ENCODE results near the gene LTBP1. TPM values are rescaled to one million over a fixed set of nuclear protein-coding genes. Genes with fewer than 3 reads are reported as not detected.
A peak's percentile ranks its signal among the peaks of the same experiment; 100 is the strongest.
"Not testable (repeated sequence)": the region's sequence is repeated elsewhere in the genome, so short reads cannot be mapped to it uniquely, and the experiment has no call there.

The LTBP1 gene
- polyA plus RNA-seq, 2 donors: 4.3 to 13.9 TPM

DNA sequence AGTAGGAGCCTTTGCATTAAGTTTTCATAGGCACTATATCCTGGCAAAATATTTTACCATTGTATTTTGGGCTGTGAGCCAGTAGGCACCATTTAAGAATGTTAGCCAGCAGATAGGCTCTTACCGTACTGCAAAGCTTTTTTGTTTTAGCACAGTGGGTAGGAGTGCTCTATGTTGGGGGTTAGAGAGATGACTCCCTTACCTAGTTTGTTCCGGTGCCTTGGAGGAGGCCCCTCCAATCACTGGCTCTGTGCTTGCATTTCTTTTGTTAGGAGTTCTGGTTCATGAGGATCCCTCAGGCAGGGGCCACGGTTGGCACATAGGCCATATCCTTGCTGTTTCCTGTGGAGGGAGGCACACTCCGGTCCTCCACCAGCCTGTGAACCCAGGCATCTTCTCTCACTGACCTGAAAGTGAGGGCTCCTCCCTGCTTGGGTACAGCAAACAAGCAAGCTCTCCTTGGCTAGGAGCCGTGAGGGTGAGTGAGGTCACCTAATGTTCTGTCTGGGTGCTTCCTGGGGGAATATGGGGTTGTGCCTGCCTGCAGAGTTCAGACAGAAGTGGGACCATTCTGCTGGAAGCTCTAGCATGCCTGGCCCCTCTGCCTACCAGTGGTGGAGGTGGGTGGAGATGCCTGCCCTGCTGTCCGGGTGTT, 29.8 kb downstream of the LTBP1 start:
- no peaks in the 10 kb centered on the region for H3K36me3 ChIP-seq (ENCODE audit: control insufficient read depth in 2 of 2, insufficient read depth in 2 of 2, low read length in 1 of 2)
- H3K27me3 ChIP-seq (ENCODE audit: control insufficient read depth in 1 of 2, insufficient read depth in 2 of 2, low read length in 2 of 2): no peaks in the 10 kb centered on the region
- H3K9me3 ChIP-seq (ENCODE audit: control insufficient read depth in 2 of 2, insufficient read depth in 1 of 2, low read depth in 1 of 2, low read length in 1 of 2): no peaks in the 10 kb centered on the region
- peaks cover 0 to 5% of the 10 kb centered on the region in 2 donors for H3K4me1 ChIP-seq (ENCODE audit: control insufficient read depth in 2 of 2, insufficient read depth in 2 of 2, low read length in 1 of 2)
- WGBS, 2 donors: 56 to 65% methylated on average over 6 of the region's 6 CpGs
- H3K27ac ChIP-seq (ENCODE audit: low read depth in 2 of 2, low read length in 1 of 2): peak overlapping the region in 1 of 2 donors; percentile 66
- no peak overlapping the region for H3K4me3 ChIP-seq (ENCODE audit: low read depth in 1 of 2, low read length in 2 of 2)

- H3K4me3 ChIP-seq (ENCODE audit: low read depth in 1 of 2, low read length in 2 of 2): no peak overlapping the region
- WGBS, 2 donors: 33 to 37% methylated on average over 6 of the region's 6 CpGs
- no peaks in the 10 kb centered on the region for H3K9me3 ChIP-seq (ENCODE audit: control insufficient read depth in 2 of 2, insufficient read depth in 1 of 2, low read depth in 1 of 2, low read length in 1 of 2)
- peak overlapping the region in 1 of 2 donors; percentile 66 for H3K27ac ChIP-seq (ENCODE audit: low read depth in 2 of 2, low read length in 1 of 2)
- H3K27me3 ChIP-seq (ENCODE audit: control insufficient read depth in 1 of 2, insufficient read depth in 2 of 2, low read length in 2 of 2): no peaks in the 10 kb centered on the region
- H3K36me3 ChIP-seq (ENCODE audit: control insufficient read depth in 2 of 2, insufficient read depth in 2 of 2, low read length in 1 of 2): no peaks in the 10 kb centered on the region
- peaks cover 0 to 5% of the 10 kb centered on the region in 2 donors for H3K4me1 ChIP-seq (ENCODE audit: control insufficient read depth in 2 of 2, insufficient read depth in 2 of 2, low read length in 1 of 2)
These were observed 30.5 kb downstream of the LTBP1 start for GRCh38 chr2:32977228-32977758.

- H3K4me3 ChIP-seq (ENCODE audit: low read depth in 1 of 2, low read length in 2 of 2): no peak overlapping the region
- no peaks in the 10 kb centered on the region for H3K9me3 ChIP-seq (ENCODE audit: control insufficient read depth in 2 of 2, insufficient read depth in 1 of 2, low read depth in 1 of 2, low read length in 1 of 2)
- H3K27ac ChIP-seq (ENCODE audit: low read depth in 2 of 2, low read length in 1 of 2): no peak overlapping the region
- peaks cover 0 to 5% of the 10 kb centered on the region in 2 donors for H3K4me1 ChIP-seq (ENCODE audit: control insufficient read depth in 2 of 2, insufficient read depth in 2 of 2, low read length in 1 of 2)
- no peaks in the 10 kb centered on the region for H3K27me3 ChIP-seq (ENCODE audit: control insufficient read depth in 1 of 2, insufficient read depth in 2 of 2, low read length in 2 of 2)
- 86 to 87% methylated on average over 4 of the region's 4 CpGs for WGBS, 2 donors
- H3K36me3 ChIP-seq (ENCODE audit: control insufficient read depth in 2 of 2, insufficient read depth in 2 of 2, low read length in 1 of 2): no peaks in the 10 kb centered on the region
These were observed 34.9 kb downstream of the LTBP1 start for GRCh38 chr2:32981612-32982011.

GRCh38 chr2:32983193-32983924, 36.6 kb downstream of the LTBP1 start:
- H3K4me1 ChIP-seq (ENCODE audit: control insufficient read depth in 2 of 2, insufficient read depth in 2 of 2, low read length in 1 of 2); H3K4me3 ChIP-seq (ENCODE audit: low read depth in 1 of 2, low read length in 2 of 2); H3K36me3 ChIP-seq (ENCODE audit: control insufficient read depth in 2 of 2, insufficient read depth in 2 of 2, low read length in 1 of 2); H3K27me3 ChIP-seq (ENCODE audit: control insufficient read depth in 1 of 2, insufficient read depth in 2 of 2, low read length in 2 of 2); H3K9me3 ChIP-seq (ENCODE audit: control insufficient read depth in 2 of 2, insufficient read depth in 1 of 2, low read depth in 1 of 2, low read length in 1 of 2); H3K27ac ChIP-seq (ENCODE audit: low read depth in 2 of 2, low read length in 1 of 2): not testable (repeated sequence)
- WGBS, 2 donors: 83 to 85% methylated on average over 5 of the region's 5 CpGs

- H3K27ac ChIP-seq (ENCODE audit: low read depth in 2 of 2, low read length in 1 of 2): no peak overlapping the region
- H3K4me1 ChIP-seq (ENCODE audit: control insufficient read depth in 2 of 2, insufficient read depth in 2 of 2, low read length in 1 of 2): peaks cover 0 to 2% of the 10 kb centered on the region in 2 donors
- no peaks in the 10 kb centered on the region for H3K27me3 ChIP-seq (ENCODE audit: control insufficient read depth in 1 of 2, insufficient read depth in 2 of 2, low read length in 2 of 2)
- 94% methylated on average over 4 of the region's 4 CpGs for WGBS, 2 donors
- no peak overlapping the region for H3K4me3 ChIP-seq (ENCODE audit: low read depth in 1 of 2, low read length in 2 of 2)
- H3K36me3 ChIP-seq (ENCODE audit: control insufficient read depth in 2 of 2, insufficient read depth in 2 of 2, low read length in 1 of 2): peaks cover 0 to 2% of the 10 kb centered on the region in 2 donors
- H3K9me3 ChIP-seq (ENCODE audit: control insufficient read depth in 2 of 2, insufficient read depth in 1 of 2, low read depth in 1 of 2, low read length in 1 of 2): no peaks in the 10 kb centered on the region
These were observed 39.7 kb downstream of the LTBP1 start for GRCh38 chr2:32986480-32986879.

DNA sequence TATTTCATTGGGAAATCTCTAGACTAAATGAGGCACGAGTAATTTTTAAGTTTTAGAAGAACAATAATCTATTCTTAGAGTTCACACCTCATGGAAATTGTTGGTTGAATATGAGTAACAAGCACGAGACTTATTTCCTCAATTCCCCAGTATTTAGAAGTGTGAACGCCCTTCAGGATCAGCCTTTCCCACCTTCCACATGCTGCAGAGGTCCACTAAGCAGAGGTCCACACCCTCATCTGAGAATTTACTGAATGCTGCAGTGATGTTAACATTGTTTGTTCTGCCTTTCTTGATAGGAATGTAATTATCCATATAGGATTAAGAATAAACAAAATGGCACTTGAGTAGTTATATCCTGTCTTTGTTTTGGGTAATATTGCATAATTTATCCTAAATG, 41.8 kb downstream of the LTBP1 start:
- Histone ChIP-seq H3K4me1 (ENCODE audit: control insufficient read depth in 2 of 2, insufficient read depth in 2 of 2, low read length in 1 of 2) (no peaks in the 10 kb centered on the region), H3K27me3 (ENCODE audit: control insufficient read depth in 1 of 2, insufficient read depth in 2 of 2, low read length in 2 of 2) (no peaks in the 10 kb centered on the region), H3K36me3 (ENCODE audit: control insufficient read depth in 2 of 2, insufficient read depth in 2 of 2, low read length in 1 of 2) (peaks cover 0 to 2% of the 10 kb centered on the region in 2 donors), H3K9me3 (ENCODE audit: control insufficient read depth in 2 of 2, insufficient read depth in 1 of 2, low read depth in 1 of 2, low read length in 1 of 2) (no peaks in the 10 kb centered on the region), H3K4me3 (ENCODE audit: low read depth in 1 of 2, low read length in 2 of 2) (no peak overlapping the region), H3K27ac (ENCODE audit: low read depth in 2 of 2, low read length in 1 of 2) (no peak overlapping the region)
- 81 to 85% methylated on average over 3 of the region's 3 CpGs for WGBS, 2 donors

GRCh38 chr2:32990556-32990955, 43.8 kb downstream of the LTBP1 start:
- H3K9me3 ChIP-seq (ENCODE audit: control insufficient read depth in 2 of 2, insufficient read depth in 1 of 2, low read depth in 1 of 2, low read length in 1 of 2): no peaks in the 10 kb centered on the region
- H3K27me3 ChIP-seq (ENCODE audit: control insufficient read depth in 1 of 2, insufficient read depth in 2 of 2, low read length in 2 of 2): no peaks in the 10 kb centered on the region
- no peak overlapping the region for H3K4me3 ChIP-seq (ENCODE audit: low read depth in 1 of 2, low read length in 2 of 2)
- no peaks in the 10 kb centered on the region for H3K4me1 ChIP-seq (ENCODE audit: control insufficient read depth in 2 of 2, insufficient read depth in 2 of 2, low read length in 1 of 2)
- no peak overlapping the region for H3K27ac ChIP-seq (ENCODE audit: low read depth in 2 of 2, low read length in 1 of 2)
- WGBS, 2 donors: 0 to 7% methylated on average over 1 of the region's 1 CpG
- H3K36me3 ChIP-seq (ENCODE audit: control insufficient read depth in 2 of 2, insufficient read depth in 2 of 2, low read length in 1 of 2): peaks cover 0 to 2% of the 10 kb centered on the region in 2 donors

- Histone ChIP-seq H3K4me1 (ENCODE audit: control insufficient read depth in 2 of 2, insufficient read depth in 2 of 2, low read length in 1 of 2) (no peaks in the 10 kb centered on the region), H3K9me3 (ENCODE audit: control insufficient read depth in 2 of 2, insufficient read depth in 1 of 2, low read depth in 1 of 2, low read length in 1 of 2) (no peaks in the 10 kb centered on the region), H3K27me3 (ENCODE audit: control insufficient read depth in 1 of 2, insufficient read depth in 2 of 2, low read length in 2 of 2) (no peaks in the 10 kb centered on the region), H3K27ac (ENCODE audit: low read depth in 2 of 2, low read length in 1 of 2) (no peak overlapping the region), H3K4me3 (ENCODE audit: low read depth in 1 of 2, low read length in 2 of 2) (no peak overlapping the region), H3K36me3 (ENCODE audit: control insufficient read depth in 2 of 2, insufficient read depth in 2 of 2, low read length in 1 of 2) (peaks cover 0 to 2% of the 10 kb centered on the region in 2 donors)
- 52 to 67% methylated on average over 6 of the region's 6 CpGs for WGBS, 2 donors
These were observed 44.5 kb downstream of the LTBP1 start for GRCh38 chr2:32991091-32991845.

- H3K27ac ChIP-seq (ENCODE audit: low read depth in 2 of 2, low read length in 1 of 2): no peak overlapping the region
- 72% methylated on average over 8 of the region's 8 CpGs for WGBS, 2 donors
- no peaks in the 10 kb centered on the region for H3K4me1 ChIP-seq (ENCODE audit: control insufficient read depth in 2 of 2, insufficient read depth in 2 of 2, low read length in 1 of 2)
- no peak overlapping the region for H3K4me3 ChIP-seq (ENCODE audit: low read depth in 1 of 2, low read length in 2 of 2)
- no peaks in the 10 kb centered on the region for H3K9me3 ChIP-seq (ENCODE audit: control insufficient read depth in 2 of 2, insufficient read depth in 1 of 2, low read depth in 1 of 2, low read length in 1 of 2)
- H3K36me3 ChIP-seq (ENCODE audit: control insufficient read depth in 2 of 2, insufficient read depth in 2 of 2, low read length in 1 of 2): no peaks in the 10 kb centered on the region
- no peaks in the 10 kb centered on the region for H3K27me3 ChIP-seq (ENCODE audit: control insufficient read depth in 1 of 2, insufficient read depth in 2 of 2, low read length in 2 of 2)
These were observed 46.3 kb downstream of the LTBP1 start for GRCh38 chr2:32993005-32993539.

All from esophagus (tissue), 2 donors.